Measurements from ENCODE around the gene C16orf87.

GRCh38 chr16:46832757-46833459 lies 1.9 kb upstream of the C16orf87 start:
- TF ChIP-seq CTBP1 (IDR thresholded peaks at IDR 0.05; ENCODE audit: borderline replicate concordance) (no peak), ELF4 (IDR thresholded peaks at IDR 0.05) (no peak), SUZ12 (IDR thresholded peaks at IDR 0.05) (no peak)
